Lower leg skin (tissue), 4 donors: Measurements from ENCODE around the gene SKAP1. TPM values are rescaled to one million over a fixed set of nuclear protein-coding genes. Genes with fewer than 3 reads are reported as not detected.
"Not testable (repeated sequence)": the region's sequence is repeated elsewhere in the genome, so short reads cannot be mapped to it uniquely, and the experiment has no call there.

ENCODE experiments used
- DNase-seq, 2 donors: peaks; one replicate each; pipeline ENCODE4 v3.0.0-alpha.2; 2019; ENCODE audit warnings: low spot score in 2 of 2
- H3K4me3 ChIP-seq: fragments of 200-600 bp; sonication (generic); 2 replicates; pipeline ENCODE4 v1.5.1; 2017; ENCODE audit warnings: mild to moderate bottlenecking, low read depth; ENCODE audit not compliant: poor library complexity, severe bottlenecking
- CTCF ChIP-seq, 3 donors: fragments of 450-650 bp; IDR thresholded peaks; one replicate each; pipeline ENCODE4 v1.5.1; 2016; ENCODE audit warnings: antibody characterized with exemption in 3 of 3, mild to moderate bottlenecking in 3 of 3, moderate library complexity in 2 of 3
- POLR2A ChIP-seq, 2 donors: fragments of 450-650 bp; IDR thresholded peaks; one replicate each; pipeline ENCODE4 v1.6.1; 2016 to 2017; ENCODE audit warnings: antibody characterized with exemption in 2 of 2, mild to moderate bottlenecking in 1 of 2, moderate library complexity in 1 of 2
- WGBS, 2 donors: methylation state at CpG; one replicate each; pipeline ENCODE4 v1.1.5; 2018; 5-methylcytosine and 5-hydroxymethylcytosine counted together
- intact Hi-C: fragments of 100-400 bp; cut with DNase I; formaldehyde crosslinking; loops from one replicate; pipeline ENCODE4 v1.15.0; 2023; ENCODE audit warnings: low total_unique reads
- total RNA-seq, 4 donors: library from RNA; depleted of rRNA; stranded (reverse); fragments of >200 nt; gene quantifications; one replicate each; pipeline ENCODE4 v1.1.0, GENCODE V29; 2016

The SKAP1 gene
- total RNA-seq, 4 donors from 2014 or later = 0.99 to 1.2 TPM; not detected in 2

DNA sequence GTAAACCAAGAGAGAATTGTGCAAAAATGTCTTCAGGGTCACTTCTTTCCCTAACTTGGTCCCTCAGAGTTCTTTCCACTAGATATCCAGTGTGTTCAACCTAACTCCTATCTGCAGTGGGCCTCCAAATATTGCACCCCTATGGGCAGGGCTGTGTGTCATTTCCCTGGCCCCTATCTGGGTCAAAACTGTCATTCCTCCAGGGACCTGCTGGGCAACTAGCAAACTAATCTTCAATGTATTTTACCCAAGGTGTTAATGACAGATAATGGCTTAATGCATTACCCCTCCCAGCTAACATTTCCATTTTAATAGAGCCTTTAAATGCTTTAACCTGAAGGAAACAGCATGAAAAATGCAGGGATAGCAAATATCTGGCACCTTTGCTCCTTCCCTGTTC is 25.8 kb upstream of the SKAP1 start:
- TF ChIP-seq CTCF (IDR thresholded peaks at IDR 0.05) = no peak
- no peak for TF ChIP-seq POLR2A (IDR thresholded peaks at IDR 0.05)
- no peak for DNase-seq
- no peak overlapping the region for H3K4me3 ChIP-seq
- intact Hi-C loops = no loop called here

DNA sequence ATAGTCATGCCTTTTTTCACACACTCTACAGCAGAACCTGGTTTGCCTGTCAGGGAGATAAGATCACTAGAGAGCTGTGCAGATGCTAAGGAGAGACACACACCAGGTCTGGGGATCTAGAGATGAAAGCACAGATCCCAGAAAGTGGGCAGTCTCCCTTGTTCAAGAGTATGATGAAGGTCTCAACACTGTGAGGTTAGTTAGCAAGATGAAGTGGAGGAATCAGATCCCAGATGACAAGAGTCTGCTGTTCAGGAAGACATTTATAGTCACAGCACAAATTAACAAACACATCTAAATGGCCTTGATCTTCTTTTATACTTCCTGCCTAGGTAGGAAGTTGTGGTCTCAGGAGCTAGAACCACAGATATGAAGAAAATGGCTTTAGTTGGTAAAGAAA is 23.4 kb upstream of the SKAP1 start:
- intact Hi-C loops = no loop called here
- TF ChIP-seq CTCF (IDR thresholded peaks at IDR 0.05) = no peak
- no peak for TF ChIP-seq POLR2A (IDR thresholded peaks at IDR 0.05)
- DNase-seq = no peak
- H3K4me3 ChIP-seq = no peak overlapping the region

DNA sequence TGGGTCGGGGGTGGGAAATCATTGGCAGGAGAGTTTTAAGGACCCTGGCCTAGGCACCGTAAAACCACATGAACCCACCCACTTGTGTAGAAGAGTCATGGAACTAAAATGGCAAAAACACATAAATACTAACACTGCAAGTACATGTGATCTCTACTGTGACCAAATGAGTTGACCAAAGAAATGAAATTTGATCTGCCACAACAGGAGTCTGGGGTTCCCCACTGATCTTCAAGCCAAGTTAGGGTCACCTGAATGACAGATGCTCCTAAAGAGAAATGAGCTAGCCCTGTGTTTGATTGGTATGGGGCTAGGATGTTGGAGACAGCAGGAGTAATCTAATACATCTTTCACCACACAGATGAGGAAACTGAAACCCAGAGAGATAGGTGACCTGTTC is 21.5 kb upstream of the SKAP1 start:
- intact Hi-C loops = no loop called here
- TF ChIP-seq CTCF (IDR thresholded peaks at IDR 0.05) (no peak), POLR2A (IDR thresholded peaks at IDR 0.05) (no peak)
- 81 to 93% methylated on average over 2 of the region's 2 CpGs for WGBS, 2 donors

DNA sequence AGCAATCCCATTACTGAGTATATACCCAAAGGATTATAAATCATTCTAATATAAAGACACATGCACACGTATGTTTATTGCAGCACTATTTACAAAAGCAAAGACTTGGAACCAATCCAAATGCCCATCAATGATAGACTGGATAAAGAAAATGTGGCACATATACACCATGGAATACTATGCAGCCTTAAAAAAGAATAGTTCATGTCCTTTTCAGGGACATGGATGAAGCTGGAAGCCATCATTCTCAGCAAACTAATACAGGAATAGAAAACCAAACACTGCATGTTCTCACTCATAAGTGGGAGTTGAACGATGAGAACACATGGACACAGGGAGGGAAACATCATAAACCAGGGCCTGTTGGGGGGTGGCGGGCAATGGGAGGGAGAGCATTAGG is 19.3 kb upstream of the SKAP1 start:
- intact Hi-C loops, DNase-seq, H3K4me3 ChIP-seq: not testable (repeated sequence)
- 81 to 87% methylated on average over 3 of the region's 3 CpGs for WGBS, 2 donors

More for the DNA sequence above, 21.5 kb upstream of the SKAP1 start:
- no peak for DNase-seq
- no peak overlapping the region for H3K4me3 ChIP-seq

GRCh38 chr17:48445248-48445620 is 15.2 kb upstream of the SKAP1 start:
- intact Hi-C loops = no loop called here
- no peak for DNase-seq
- 94% methylated on average over 7 of the region's 7 CpGs for WGBS, 2 donors
- no peak overlapping the region for H3K4me3 ChIP-seq
- no peak for TF ChIP-seq POLR2A (IDR thresholded peaks at IDR 0.05)
- no peak for TF ChIP-seq CTCF (IDR thresholded peaks at IDR 0.05)

DNA sequence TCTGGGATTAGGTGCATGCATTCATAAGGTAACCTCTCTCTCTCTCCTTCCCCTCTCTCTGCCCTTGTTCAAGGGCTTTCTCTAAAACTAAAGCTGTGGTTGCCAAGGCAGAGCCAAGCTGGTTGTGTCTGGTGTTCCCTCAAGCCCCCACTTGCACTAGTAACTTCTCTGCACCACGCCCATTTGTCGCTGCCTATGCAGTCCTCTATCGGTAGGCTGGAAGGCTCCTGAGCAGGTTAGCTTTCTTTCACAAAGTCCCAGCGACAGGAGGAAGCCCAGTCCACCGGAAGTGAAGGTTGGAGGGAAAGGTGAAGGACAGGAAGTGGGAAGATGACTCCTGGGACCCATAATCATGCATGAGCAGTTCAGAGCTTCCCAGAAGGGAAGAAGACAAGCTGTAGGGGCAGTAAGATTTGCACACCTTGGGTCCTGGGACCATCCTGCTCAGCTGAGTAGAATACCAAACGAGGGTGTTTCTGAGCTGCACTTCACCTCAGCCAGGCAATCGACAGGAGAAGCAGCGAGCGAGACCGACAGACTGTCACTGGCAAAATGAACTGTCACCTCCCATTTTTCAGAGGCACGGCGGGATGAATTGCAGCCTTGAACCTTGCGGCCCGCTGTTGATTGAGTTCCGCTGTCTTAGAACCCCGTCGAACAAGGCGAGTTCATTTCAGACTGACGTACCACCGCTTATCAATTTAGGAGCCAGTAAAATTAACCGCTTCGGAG is 14.7 kb upstream of the SKAP1 start:
- TF ChIP-seq POLR2A (IDR thresholded peaks at IDR 0.05) (no peak), CTCF (IDR thresholded peaks at IDR 0.05) (no peak)
- 81 to 82% methylated on average over 22 of the region's 22 CpGs for WGBS, 2 donors
- intact Hi-C loops = no loop called here
- no peak for DNase-seq
- H3K4me3 ChIP-seq = no peak overlapping the region
